K562 treated with DMSO at 1 percent for 24 hours (cell line): ENCODE data around the gene LRRK2. TPM values are rescaled to one million over a fixed set of nuclear protein-coding genes. Genes with fewer than 3 reads are reported as not detected.

Source experiments
- total RNA-seq: library from RNA; unstranded; fragments of 300-600 nt; gene quantifications from 2 replicates; pipeline ENCODE4 v1.2.3, GENCODE V29; 2022; ENCODE audit warnings: low read depth; ENCODE audit not compliant: insufficient read depth

The LRRK2 gene
- 0.21 and 0.23 TPM in 2 replicates for total RNA-seq

GRCh38 chr12:40224439-40225291, at the start of gene LRRK2:
LRRK2 (plus strand) TSS chr12:40224997; CDS start chr12:40225132, 135 bp downstream.

Other genes starting within 250 kb of the LRRK2 start
- gene SLC2A13, start 118.9 kb upstream of the LRRK2 start, total RNA-seq, result 4.8 and 5.1 TPM in 2 replicates